Rectal smooth muscle tissue (tissue), 1 donor: Measurements from ENCODE around the gene LETM1.

Source experiments
- H3K27ac ChIP-seq: one replicate; pipeline ENCODE4 v1.7.0; 2013; ENCODE audit warnings: low read depth, low read length, inconsistent platforms
- H3K27me3 ChIP-seq: one replicate; pipeline ENCODE4 v1.7.0; 2013; ENCODE audit warnings: low read length; ENCODE audit not compliant: control insufficient read depth, insufficient read depth
- H3K36me3 ChIP-seq: one replicate; pipeline ENCODE4 v1.7.0; 2013; ENCODE audit warnings: low read length; ENCODE audit not compliant: control insufficient read depth, insufficient read depth
- H3K4me1 ChIP-seq: one replicate; pipeline ENCODE4 v1.7.0; 2013; ENCODE audit warnings: low read length; ENCODE audit not compliant: control insufficient read depth, insufficient read depth
- H3K4me3 ChIP-seq: one replicate; pipeline ENCODE4 v1.7.0; 2013; ENCODE audit warnings: low read length
- H3K9ac ChIP-seq: one replicate; pipeline ENCODE4 v1.7.0; 2013; ENCODE audit warnings: low read length

LETM1 gene

GRCh38 chr4:1890979-1891570, 35.1 kb upstream of the LETM1 start:
- H3K36me3 ChIP-seq = no peaks in the 10 kb centered on the region
- no peak overlapping the region for H3K9ac ChIP-seq
- no peaks in the 10 kb centered on the region for H3K4me1 ChIP-seq
- H3K27me3 ChIP-seq = no peaks in the 10 kb centered on the region
- no peak overlapping the region for H3K27ac ChIP-seq
- no peak overlapping the region for H3K4me3 ChIP-seq

GRCh38 chr4:1887052-1887451, 31.1 kb upstream of the LETM1 start:
- Histone ChIP-seq H3K27ac (no peak overlapping the region), H3K36me3 (no peaks in the 10 kb centered on the region), H3K4me1 (no peaks in the 10 kb centered on the region), H3K4me3 (no peak overlapping the region), H3K27me3 (no peaks in the 10 kb centered on the region), H3K9ac (no peak overlapping the region)

DNA sequence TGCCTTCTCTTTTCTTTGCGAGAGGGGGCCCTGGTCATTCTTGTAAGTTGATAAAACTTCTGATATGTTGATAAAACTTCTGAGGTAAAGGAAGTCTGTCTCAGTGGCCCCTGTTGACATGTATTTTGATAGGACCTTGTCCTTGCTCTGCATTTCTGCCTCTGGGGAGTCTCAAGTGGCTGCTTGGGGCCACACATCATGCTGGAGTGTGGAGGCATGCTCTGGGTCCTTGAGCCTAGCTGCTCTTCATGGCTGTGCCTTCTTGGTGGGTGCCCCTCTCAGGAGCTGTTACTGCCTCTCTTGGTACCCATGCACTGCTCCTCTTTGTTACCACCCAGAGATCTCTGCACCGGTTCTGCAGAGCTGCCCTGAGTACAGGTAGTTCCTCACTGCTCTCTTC, 29.5 kb upstream of the LETM1 start:
- no peak overlapping the region for H3K4me3 ChIP-seq
- H3K4me1 ChIP-seq = no peaks in the 10 kb centered on the region
- H3K36me3 ChIP-seq = no peaks in the 10 kb centered on the region
- H3K9ac ChIP-seq = no peak overlapping the region
- H3K27ac ChIP-seq = no peak overlapping the region
- no peaks in the 10 kb centered on the region for H3K27me3 ChIP-seq

- H3K9ac ChIP-seq = no peak overlapping the region
- no peaks in the 10 kb centered on the region for H3K27me3 ChIP-seq
- no peak overlapping the region for H3K27ac ChIP-seq
- no peak overlapping the region for H3K4me3 ChIP-seq
- H3K4me1 ChIP-seq = no peaks in the 10 kb centered on the region
- H3K36me3 ChIP-seq = no peaks in the 10 kb centered on the region
These were observed 27.6 kb upstream of the LETM1 start for GRCh38 chr4:1883583-1883982.

- H3K36me3 ChIP-seq = no peaks in the 10 kb centered on the region
- no peak overlapping the region for H3K4me3 ChIP-seq
- H3K9ac ChIP-seq = no peak overlapping the region
- no peaks in the 10 kb centered on the region for H3K4me1 ChIP-seq
- H3K27me3 ChIP-seq = no peaks in the 10 kb centered on the region
- H3K27ac ChIP-seq = no peak overlapping the region
These were observed 26.9 kb upstream of the LETM1 start for GRCh38 chr4:1882850-1883271.

DNA sequence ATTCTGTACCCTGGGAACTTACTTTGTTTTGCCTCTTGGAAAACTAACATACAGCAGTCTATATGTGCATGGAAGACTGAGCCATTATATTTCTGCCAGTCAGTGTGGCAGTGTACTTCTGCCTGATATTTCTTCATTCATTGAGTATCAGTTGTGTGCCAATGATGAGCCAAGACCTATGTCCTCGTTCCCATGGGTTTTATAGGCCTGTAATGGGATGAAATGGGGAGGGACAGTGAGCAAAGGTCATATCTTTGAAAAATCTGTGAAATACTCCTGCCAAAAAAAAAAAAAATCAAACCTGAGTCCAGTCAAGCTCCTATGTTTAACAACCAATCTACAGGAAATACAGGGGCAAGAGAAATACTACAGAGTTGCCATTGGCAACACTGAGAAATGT, 24.4 kb upstream of the LETM1 start:
- no peak overlapping the region for H3K27ac ChIP-seq
- no peak overlapping the region for H3K4me3 ChIP-seq
- no peaks in the 10 kb centered on the region for H3K4me1 ChIP-seq
- no peaks in the 10 kb centered on the region for H3K27me3 ChIP-seq
- no peak overlapping the region for H3K9ac ChIP-seq
- no peaks in the 10 kb centered on the region for H3K36me3 ChIP-seq

DNA sequence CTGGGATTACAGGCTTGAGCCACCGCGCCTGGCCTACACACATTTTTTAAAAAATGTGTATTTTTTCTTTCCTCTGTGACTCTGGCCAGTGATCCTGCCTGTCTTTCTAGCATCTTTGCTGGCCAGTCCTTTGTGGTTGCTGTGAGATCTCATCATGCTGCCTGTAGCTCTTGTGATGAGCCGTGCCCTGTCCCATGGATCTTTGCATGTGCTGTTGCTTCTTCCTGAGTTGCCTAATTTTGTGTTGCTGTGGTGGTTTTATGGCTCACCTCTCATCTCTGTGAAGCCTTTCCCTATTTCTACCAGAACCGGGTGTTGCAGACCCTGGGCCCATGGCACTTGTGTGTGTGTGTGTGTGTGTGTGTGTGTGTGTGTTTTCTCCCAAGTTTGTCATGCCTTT, 23.5 kb upstream of the LETM1 start:
- Histone ChIP-seq H3K9ac (no peak overlapping the region), H3K4me3 (no peak overlapping the region), H3K27ac (no peak overlapping the region), H3K27me3 (no peaks in the 10 kb centered on the region), H3K4me1 (no peaks in the 10 kb centered on the region), H3K36me3 (no peaks in the 10 kb centered on the region)

DNA sequence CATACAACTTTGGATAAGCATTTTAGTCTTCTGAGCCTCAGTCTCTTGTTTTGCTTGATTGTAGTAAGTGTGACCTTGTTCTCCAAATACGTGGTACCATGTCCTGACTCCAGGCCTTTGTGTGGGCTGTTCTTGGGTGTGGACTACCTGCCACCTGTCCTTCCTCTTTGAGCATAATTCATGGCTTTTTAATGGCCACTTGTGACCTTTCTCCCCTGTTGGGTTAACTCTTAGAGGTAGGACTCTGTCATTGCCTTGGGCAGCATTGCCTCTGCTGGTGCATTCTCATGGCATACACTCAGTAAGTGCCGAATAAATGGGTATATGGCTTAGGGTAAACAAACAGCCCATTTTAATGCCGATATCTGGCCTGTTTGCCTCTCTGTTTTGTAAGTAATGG, 18.2 kb upstream of the LETM1 start:
- Histone ChIP-seq H3K4me1 (peaks cover 9% of the 10 kb centered on the region), H3K4me3 (no peak overlapping the region), H3K27ac (no peak overlapping the region), H3K36me3 (no peaks in the 10 kb centered on the region), H3K9ac (no peak overlapping the region), H3K27me3 (no peaks in the 10 kb centered on the region)

DNA sequence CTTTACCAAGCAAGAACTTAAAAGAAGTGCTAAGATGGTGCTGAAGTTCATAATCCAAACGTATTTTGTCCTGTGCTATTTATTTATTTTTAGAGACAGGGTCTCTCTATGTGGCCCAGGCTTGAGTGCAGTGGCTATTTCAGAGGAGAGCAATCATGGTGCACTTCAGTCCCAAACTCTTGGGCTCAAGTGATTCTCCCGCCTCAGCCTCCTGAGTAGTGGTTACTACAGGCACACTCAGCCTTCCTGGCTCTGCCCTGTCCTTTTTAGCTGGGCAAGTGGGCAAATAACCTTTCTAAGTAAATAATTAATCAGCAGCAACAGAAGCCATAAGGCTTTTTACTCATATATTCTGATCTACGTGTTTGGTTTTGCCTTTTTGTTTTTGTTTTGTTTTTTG, 17.8 kb upstream of the LETM1 start:
- no peaks in the 10 kb centered on the region for H3K27me3 ChIP-seq
- H3K4me3 ChIP-seq = no peak overlapping the region
- no peaks in the 10 kb centered on the region for H3K36me3 ChIP-seq
- H3K27ac ChIP-seq = no peak overlapping the region
- H3K9ac ChIP-seq = no peak overlapping the region
- peaks cover 9% of the 10 kb centered on the region for H3K4me1 ChIP-seq

DNA sequence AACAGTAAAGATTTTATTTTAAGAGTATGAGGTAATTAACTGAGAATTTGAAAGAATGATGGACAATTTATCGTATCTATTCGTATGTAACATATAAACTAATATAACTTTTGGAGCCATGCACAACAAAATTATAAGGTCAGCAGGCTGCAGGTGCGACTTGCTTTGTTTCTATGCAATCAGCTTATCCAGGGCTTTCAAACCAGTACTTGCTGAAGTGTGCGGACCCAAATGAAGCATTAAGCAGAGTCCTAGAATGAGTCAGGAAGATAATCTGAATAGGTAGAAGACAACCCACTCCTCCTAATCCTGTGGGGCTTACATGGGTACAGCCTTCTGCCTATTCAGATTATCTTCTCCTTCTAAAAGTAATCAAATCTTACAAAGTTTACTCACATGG, 17.3 kb upstream of the LETM1 start:
- no peak overlapping the region for H3K27ac ChIP-seq
- H3K4me3 ChIP-seq = no peak overlapping the region
- H3K9ac ChIP-seq = no peak overlapping the region
- H3K27me3 ChIP-seq = no peaks in the 10 kb centered on the region
- no peaks in the 10 kb centered on the region for H3K36me3 ChIP-seq
- H3K4me1 ChIP-seq = peaks cover 9% of the 10 kb centered on the region

GRCh38 chr4:1872870-1873269, 16.9 kb upstream of the LETM1 start:
- Histone ChIP-seq H3K9ac (no peak overlapping the region), H3K4me1 (peaks cover 9% of the 10 kb centered on the region), H3K4me3 (no peak overlapping the region), H3K27ac (peak overlapping the region; percentile 39), H3K36me3 (no peaks in the 10 kb centered on the region), H3K27me3 (no peaks in the 10 kb centered on the region)

GRCh38 chr4:1871471-1872021, 15.6 kb upstream of the LETM1 start:
- Histone ChIP-seq H3K36me3 (no peaks in the 10 kb centered on the region), H3K4me1 (peaks cover 9% of the 10 kb centered on the region), H3K9ac (no peak overlapping the region), H3K4me3 (peak overlapping the region; percentile 55), H3K27me3 (no peaks in the 10 kb centered on the region), H3K27ac (peak overlapping the region; percentile 88)
